SK-N-MC (cell line): ENCODE measurements around the gene RIPK3.
A peak's percentile ranks its signal among the peaks of the same experiment; 100 is the strongest.
"Not testable (repeated sequence)": the region's sequence is repeated elsewhere in the genome, so short reads cannot be mapped to it uniquely, and the experiment has no call there.

Experiments
- DNase-seq: peaks from one replicate; pipeline ENCODE4 v3.0.0-alpha.2; 2011; ENCODE audit warnings: low read depth, low spot score
- H3K27ac ChIP-seq: fragments of 200-600 bp; sonication (generic); 2 replicates; pipeline ENCODE4 v1.5.1; 2016; ENCODE audit warnings: mixed run types
- H3K36me3 ChIP-seq: fragments of 200-600 bp; sonication (generic); 2 replicates; pipeline ENCODE4 v1.6.1; 2017; ENCODE audit warnings: antibody characterized with exemption, low read length, mixed read lengths; ENCODE audit not compliant: insufficient read depth
- H3K4me3 ChIP-seq: fragments of 200-600 bp; sonication (generic); 2 replicates; pipeline ENCODE4 v1.5.1; 2016
- H3K9ac ChIP-seq: fragments of 200-600 bp; sonication (generic); 2 replicates; pipeline ENCODE4 v1.8.0; 2017; ENCODE audit warnings: mixed run types, mixed read lengths; ENCODE audit not compliant: insufficient read length
- H3K9me3 ChIP-seq: fragments of 200-600 bp; sonication (generic); 2 replicates; pipeline ENCODE4 v1.6.1; 2017; ENCODE audit warnings: low read depth, mild to moderate bottlenecking, antibody characterized with exemption, low read length, moderate library complexity, mixed read lengths
- EZH2 ChIP-seq: fragments of 200-600 bp; sonication (generic); IDR thresholded peaks from one replicate; pipeline ENCODE4 v1.6.1; 2017; ENCODE audit warnings: antibody characterized with exemption
- FOXP2 ChIP-seq: optimal IDR thresholded peaks from 2 replicates; pipeline ENCODE3; 2011; ENCODE audit warnings: mild to moderate bottlenecking, moderate library complexity; ENCODE audit not compliant: insufficient read depth; ENCODE audit errors: extremely low read length, control extremely low read depth
- POLR2AphosphoS5 ChIP-seq: IDR thresholded peaks from 2 replicates; pipeline ENCODE4 v1.6.1; 2012; ENCODE audit warnings: mild to moderate bottlenecking, low read depth, low read length, borderline replicate concordance

The RIPK3 gene

GRCh38 chr14:24381363-24382063, 41.7 kb upstream of the RIPK3 start:
- no peak for TF ChIP-seq POLR2AphosphoS5
- TF ChIP-seq FOXP2: no peak
- TF ChIP-seq EZH2: no peak
- Histone ChIP-seq H3K4me3 (no peak overlapping the region), H3K9me3 (no peaks in the 10 kb centered on the region), H3K36me3 (peaks cover 7% of the 10 kb centered on the region; the same call in 1 of the 2 replicates), H3K9ac (no peak overlapping the region), H3K27ac (no peak overlapping the region)
- no peak for DNase-seq

- H3K9ac ChIP-seq: no peak overlapping the region
- DNase-seq: no peak
- H3K27ac ChIP-seq: no peak overlapping the region
- H3K4me3 ChIP-seq: no peak overlapping the region
- no peaks in the 10 kb centered on the region for H3K9me3 ChIP-seq
- no peak for TF ChIP-seq POLR2AphosphoS5
- no peak for TF ChIP-seq EZH2
- TF ChIP-seq FOXP2: no peak
- H3K36me3 ChIP-seq: peaks cover 19% of the 10 kb centered on the region; the same call in 1 of the 2 replicates
Measured at GRCh38 chr14:24379907-24380730, 40.3 kb upstream of the RIPK3 start.

DNA sequence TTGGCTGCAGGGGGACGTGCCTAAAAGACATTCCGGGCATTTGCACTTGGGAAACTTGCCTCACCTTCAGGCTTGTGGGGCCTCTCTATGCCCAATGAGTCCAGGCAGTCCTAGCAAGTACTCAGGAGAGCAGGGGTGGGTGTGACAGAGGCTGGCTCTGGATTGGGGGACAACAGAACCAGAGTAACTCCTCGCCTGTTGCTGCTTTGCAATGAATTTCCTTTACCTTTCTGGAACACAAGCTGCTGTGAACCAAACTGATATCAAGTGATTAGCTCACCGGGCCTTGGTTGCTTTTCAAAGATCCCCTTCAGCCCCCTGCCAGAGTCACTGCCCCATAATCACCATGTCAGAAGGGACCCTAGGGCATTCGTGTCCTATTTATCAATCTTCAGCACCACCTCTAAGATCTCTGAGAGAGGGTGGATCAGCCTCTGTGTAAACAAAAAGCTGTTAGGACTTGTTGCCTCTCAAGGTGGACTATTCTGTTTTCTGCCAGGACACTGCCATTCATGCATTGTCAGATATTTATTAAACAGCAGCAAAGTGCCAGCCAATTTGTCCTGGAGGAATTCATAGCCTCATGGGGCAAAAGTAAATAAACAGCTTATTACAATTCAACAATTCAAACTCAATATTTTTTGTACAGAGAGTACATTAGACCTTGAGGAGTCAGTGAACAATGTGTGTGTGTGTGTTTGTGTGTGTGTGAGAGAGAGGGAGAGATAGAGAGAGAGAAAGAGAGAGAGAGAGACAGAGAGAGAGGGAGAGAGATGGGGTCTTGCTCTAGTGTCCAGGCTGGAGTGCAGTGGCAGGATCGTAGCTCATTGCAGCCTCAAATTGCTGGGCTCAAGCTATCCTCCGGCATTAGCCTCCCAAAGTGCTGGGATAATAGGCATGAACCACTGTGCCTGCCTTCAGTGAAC, 39.5 kb upstream of the RIPK3 start:
- Histone ChIP-seq H3K9me3 (no peaks in the 10 kb centered on the region), H3K9ac (no peak overlapping the region), H3K36me3 (peaks cover 22% of the 10 kb centered on the region; the same call in 1 of the 2 replicates), H3K4me3 (no peak overlapping the region), H3K27ac (no peak overlapping the region)
- DNase-seq: no peak
- TF ChIP-seq FOXP2: no peak
- no peak for TF ChIP-seq POLR2AphosphoS5
- no peak for TF ChIP-seq EZH2

GRCh38 chr14:24378327-24378726, 38.5 kb upstream of the RIPK3 start:
- H3K4me3 ChIP-seq: no peak overlapping the region
- peaks cover 31% of the 10 kb centered on the region; the same call in 1 of the 2 replicates for H3K36me3 ChIP-seq
- H3K9ac ChIP-seq: no peak overlapping the region
- no peak for TF ChIP-seq FOXP2
- no peaks in the 10 kb centered on the region for H3K9me3 ChIP-seq
- no peak overlapping the region for H3K27ac ChIP-seq
- DNase-seq: no peak

- DNase-seq: no peak
- Histone ChIP-seq H3K27ac (no peak overlapping the region), H3K36me3 (peaks cover 37% of the 10 kb centered on the region; the same call in 1 of the 2 replicates), H3K9ac (no peak overlapping the region), H3K4me3 (no peak overlapping the region), H3K9me3 (no peaks in the 10 kb centered on the region)
- TF ChIP-seq FOXP2 (no peak), EZH2 (no peak)
Measured at GRCh38 chr14:24377657-24378056, 37.9 kb upstream of the RIPK3 start.

- Histone ChIP-seq H3K4me3 (no peak overlapping the region), H3K27ac (no peak overlapping the region), H3K9ac (no peak overlapping the region), H3K36me3 (peaks cover 43% of the 10 kb centered on the region; the same call in 1 of the 2 replicates), H3K9me3 (no peaks in the 10 kb centered on the region)
- TF ChIP-seq EZH2 (no peak), POLR2AphosphoS5 (no peak), FOXP2 (no peak)
- DNase-seq: no peak
Measured at GRCh38 chr14:24377126-24377525, 37.3 kb upstream of the RIPK3 start.

- H3K36me3 ChIP-seq: peaks cover 43% of the 10 kb centered on the region; the same call in 1 of the 2 replicates
- DNase-seq: no peak
- H3K9me3 ChIP-seq: no peaks in the 10 kb centered on the region
- H3K27ac ChIP-seq: no peak overlapping the region
- H3K4me3 ChIP-seq: no peak overlapping the region
- TF ChIP-seq EZH2: no peak
- no peak for TF ChIP-seq POLR2AphosphoS5
- no peak for TF ChIP-seq FOXP2
- no peak overlapping the region for H3K9ac ChIP-seq
Measured at GRCh38 chr14:24376448-24377070, 36.8 kb upstream of the RIPK3 start.

DNA sequence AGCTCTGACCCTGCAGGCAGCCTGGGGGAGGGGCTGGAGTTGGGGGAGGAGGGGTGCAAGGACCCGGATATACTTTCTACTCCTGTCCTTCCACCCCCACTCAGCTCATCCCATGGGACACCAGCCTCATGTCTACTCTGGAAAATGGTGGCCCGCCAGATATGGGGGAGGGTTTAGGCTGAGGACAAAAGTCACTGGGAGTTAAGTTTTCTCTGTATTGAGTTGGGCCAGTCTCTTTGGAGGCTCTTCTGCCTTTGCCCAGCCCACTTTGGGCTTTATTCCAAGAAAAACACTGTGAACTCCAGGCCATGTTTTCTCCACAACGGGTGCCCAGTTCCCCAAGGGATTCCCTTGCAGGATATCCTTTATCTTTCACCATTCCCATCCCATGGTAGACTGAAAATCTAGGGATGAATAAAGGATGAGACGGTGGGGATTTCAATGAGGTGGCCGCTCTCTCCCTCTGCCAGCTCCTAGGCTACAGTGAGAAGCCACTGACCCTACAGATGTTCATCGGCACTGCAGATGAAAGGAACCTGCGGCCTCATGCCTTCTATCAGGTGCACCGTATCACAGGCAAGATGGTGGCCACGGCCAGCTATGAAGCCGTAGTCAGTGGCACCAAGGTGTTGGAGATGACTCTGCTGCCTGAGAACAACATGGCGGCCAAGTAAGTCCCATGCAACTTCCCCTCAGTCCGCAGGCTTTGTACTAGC, 33.1 kb upstream of the RIPK3 start:
- Histone ChIP-seq H3K36me3 (peaks cover 43% of the 10 kb centered on the region; the same call in 1 of the 2 replicates), H3K4me3 (no peak overlapping the region), H3K9ac (no peak overlapping the region), H3K9me3 (no peaks in the 10 kb centered on the region), H3K27ac (no peak overlapping the region)
- DNase-seq: no peak
- no peak for TF ChIP-seq FOXP2
- TF ChIP-seq POLR2AphosphoS5: no peak
- TF ChIP-seq EZH2: no peak

DNA sequence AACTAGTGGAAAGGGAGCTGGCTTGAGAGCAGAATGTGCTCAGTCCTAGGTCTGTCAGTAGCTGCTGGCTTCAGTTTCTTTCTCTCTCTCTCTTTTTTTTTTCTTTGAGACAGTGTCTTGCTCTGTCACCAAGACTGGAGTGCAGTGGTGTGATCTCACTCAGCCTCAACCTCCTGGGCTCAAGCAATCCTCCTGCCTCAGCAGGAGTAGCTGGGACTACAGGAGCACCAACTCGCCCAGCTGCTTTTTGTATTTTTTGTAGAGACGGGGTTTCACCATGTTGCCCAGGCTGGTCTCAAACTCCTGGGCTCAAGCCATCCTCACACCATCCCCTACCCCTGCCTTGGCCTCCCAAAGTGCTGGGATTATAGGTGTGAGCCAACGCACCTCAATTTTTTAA, 31.8 kb upstream of the RIPK3 start:
- H3K9ac ChIP-seq, H3K4me3 ChIP-seq: not testable (repeated sequence)
- peak overlapping the region; percentile 61; the same call in 1 of the 2 replicates for H3K27ac ChIP-seq

More for the DNA sequence above, 31.8 kb upstream of the RIPK3 start:
- H3K36me3 ChIP-seq: peaks cover 37% of the 10 kb centered on the region; the same call in 1 of the 2 replicates
- not testable (repeated sequence) for H3K9me3 ChIP-seq, DNase-seq
